ENCODE measurements around the gene PISD.

DNA sequence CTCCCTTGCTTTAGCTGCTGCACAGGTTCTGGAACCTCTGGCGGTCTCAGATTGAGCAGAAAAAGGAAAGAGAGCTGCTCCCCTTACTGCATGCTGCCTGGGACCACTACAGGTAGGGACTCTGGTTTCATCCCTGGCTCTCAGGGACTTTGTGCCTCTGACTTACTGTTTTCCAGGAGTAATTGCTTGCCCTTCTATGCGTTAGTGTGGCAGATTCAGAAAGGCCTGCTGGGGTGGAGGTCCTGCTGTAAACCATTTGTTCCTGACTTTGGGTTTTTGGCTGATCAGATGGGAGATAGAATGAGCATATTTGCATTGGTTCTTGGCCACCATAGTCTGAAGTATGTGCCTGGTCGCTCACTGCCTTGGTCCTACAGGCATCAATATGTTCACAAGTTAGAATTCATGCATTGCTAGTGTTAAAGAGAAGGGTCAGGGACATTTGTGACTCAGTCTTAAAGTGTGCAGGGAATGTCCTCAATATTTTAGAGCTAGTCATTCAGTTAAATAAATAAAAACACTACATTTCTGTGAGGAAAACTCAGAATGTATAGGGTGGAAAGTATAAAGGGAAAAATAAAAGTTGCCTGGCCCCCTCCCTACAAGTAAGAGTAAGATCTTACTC, 78.0 kb downstream of the PISD start:
- TF ChIP-seq, protein P1, sequence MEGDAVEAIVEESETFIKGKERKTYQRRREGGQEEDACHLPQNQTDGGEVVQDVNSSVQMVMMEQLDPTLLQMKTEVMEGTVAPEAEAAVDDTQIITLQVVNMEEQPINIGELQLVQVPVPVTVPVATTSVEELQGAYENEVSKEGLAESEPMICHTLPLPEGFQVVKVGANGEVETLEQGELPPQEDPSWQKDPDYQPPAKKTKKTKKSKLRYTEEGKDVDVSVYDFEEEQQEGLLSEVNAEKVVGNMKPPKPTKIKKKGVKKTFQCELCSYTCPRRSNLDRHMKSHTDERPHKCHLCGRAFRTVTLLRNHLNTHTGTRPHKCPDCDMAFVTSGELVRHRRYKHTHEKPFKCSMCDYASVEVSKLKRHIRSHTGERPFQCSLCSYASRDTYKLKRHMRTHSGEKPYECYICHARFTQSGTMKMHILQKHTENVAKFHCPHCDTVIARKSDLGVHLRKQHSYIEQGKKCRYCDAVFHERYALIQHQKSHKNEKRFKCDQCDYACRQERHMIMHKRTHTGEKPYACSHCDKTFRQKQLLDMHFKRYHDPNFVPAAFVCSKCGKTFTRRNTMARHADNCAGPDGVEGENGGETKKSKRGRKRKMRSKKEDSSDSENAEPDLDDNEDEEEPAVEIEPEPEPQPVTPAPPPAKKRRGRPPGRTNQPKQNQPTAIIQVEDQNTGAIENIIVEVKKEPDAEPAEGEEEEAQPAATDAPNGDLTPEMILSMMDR (IDR thresholded peaks at IDR 0.05; ENCODE audit: low read length) = no peak
- no peak for TF ChIP-seq EZH2 (IDR thresholded peaks at IDR 0.05; ENCODE audit: borderline replicate concordance, low read length)
